Measurements from ENCODE around the gene PARD3B. TPM values are rescaled to one million over a fixed set of nuclear protein-coding genes. Genes with fewer than 3 reads are reported as not detected.

The PARD3B gene
- total RNA-seq, 1 donor from 2014 or later, result 0.66 TPM

- Mint-ChIP-seq H3K9me3 (ENCODE audit: unreplicated experiment) (peaks cover 7% of the 10 kb centered on the region), H3K4me1 (ENCODE audit: low read depth, unreplicated experiment) (peaks cover 25% of the 10 kb centered on the region), H3K27ac (ENCODE audit: unreplicated experiment) (no peak overlapping the region), H3K36me3 (ENCODE audit: unreplicated experiment) (peaks cover 5% of the 10 kb centered on the region), H3K4me3 (ENCODE audit: unreplicated experiment) (no peak overlapping the region), H3K27me3 (ENCODE audit: unreplicated experiment) (no peaks in the 10 kb centered on the region)
- no peak for DNase-seq
- no peak for TF ChIP-seq CTCF (IDR thresholded peaks at IDR 0.05; ENCODE audit: partially characterized antibody, unreplicated experiment)
Observed at GRCh38 chr2:205463466-205464025, 918.3 kb downstream of the PARD3B start.

- no peaks in the 10 kb centered on the region for H3K27me3 Mint-ChIP-seq (ENCODE audit: unreplicated experiment)
- TF ChIP-seq CTCF (IDR thresholded peaks at IDR 0.05; ENCODE audit: partially characterized antibody, unreplicated experiment), result no peak
- H3K4me1 Mint-ChIP-seq (ENCODE audit: low read depth, unreplicated experiment), result peaks cover 25% of the 10 kb centered on the region
- H3K27ac Mint-ChIP-seq (ENCODE audit: unreplicated experiment), result no peak overlapping the region
- peaks cover 7% of the 10 kb centered on the region for H3K9me3 Mint-ChIP-seq (ENCODE audit: unreplicated experiment)
- no peak for DNase-seq
- peaks cover 5% of the 10 kb centered on the region for H3K36me3 Mint-ChIP-seq (ENCODE audit: unreplicated experiment)
- no peak overlapping the region for H3K4me3 Mint-ChIP-seq (ENCODE audit: unreplicated experiment)
Observed at GRCh38 chr2:205464681-205465080, 919.4 kb downstream of the PARD3B start.

GRCh38 chr2:205465791-205466190 is 920.5 kb downstream of the PARD3B start:
- peaks cover 2% of the 10 kb centered on the region for H3K27me3 Mint-ChIP-seq (ENCODE audit: unreplicated experiment)
- H3K27ac Mint-ChIP-seq (ENCODE audit: unreplicated experiment), result peak overlapping the region; percentile 80
- peaks cover 7% of the 10 kb centered on the region for H3K9me3 Mint-ChIP-seq (ENCODE audit: unreplicated experiment)
- peaks cover 25% of the 10 kb centered on the region for H3K4me1 Mint-ChIP-seq (ENCODE audit: low read depth, unreplicated experiment)
- no peak for TF ChIP-seq CTCF (IDR thresholded peaks at IDR 0.05; ENCODE audit: partially characterized antibody, unreplicated experiment)
- DNase-seq, result peak; percentile 15
- peaks cover 5% of the 10 kb centered on the region for H3K36me3 Mint-ChIP-seq (ENCODE audit: unreplicated experiment)
- H3K4me3 Mint-ChIP-seq (ENCODE audit: unreplicated experiment), result peak overlapping the region; percentile 40

GRCh38 chr2:205471776-205472175 is 926.5 kb downstream of the PARD3B start:
- Mint-ChIP-seq H3K9me3 (ENCODE audit: unreplicated experiment) (no peaks in the 10 kb centered on the region), H3K27me3 (ENCODE audit: unreplicated experiment) (peaks cover 3% of the 10 kb centered on the region), H3K27ac (ENCODE audit: unreplicated experiment) (no peak overlapping the region), H3K4me1 (ENCODE audit: low read depth, unreplicated experiment) (no peaks in the 10 kb centered on the region), H3K36me3 (ENCODE audit: unreplicated experiment) (no peaks in the 10 kb centered on the region), H3K4me3 (ENCODE audit: unreplicated experiment) (no peak overlapping the region)
- no peak for DNase-seq
- TF ChIP-seq CTCF (IDR thresholded peaks at IDR 0.05; ENCODE audit: partially characterized antibody, unreplicated experiment), result no peak

GRCh38 chr2:205473791-205474190 is 928.5 kb downstream of the PARD3B start:
- DNase-seq, result no peak
- Mint-ChIP-seq H3K36me3 (ENCODE audit: unreplicated experiment) (no peaks in the 10 kb centered on the region), H3K27me3 (ENCODE audit: unreplicated experiment) (peaks cover 3% of the 10 kb centered on the region), H3K27ac (ENCODE audit: unreplicated experiment) (no peak overlapping the region), H3K4me3 (ENCODE audit: unreplicated experiment) (no peak overlapping the region), H3K9me3 (ENCODE audit: unreplicated experiment) (no peaks in the 10 kb centered on the region), H3K4me1 (ENCODE audit: low read depth, unreplicated experiment) (no peaks in the 10 kb centered on the region)
- no peak for TF ChIP-seq CTCF (IDR thresholded peaks at IDR 0.05; ENCODE audit: partially characterized antibody, unreplicated experiment)
